Gastrocnemius medialis (tissue), 4 donors: Measurements from ENCODE around the gene USP21.

Experiments
- CTCF ChIP-seq, 5 experiments: fragments of 450-650 bp in 3 of 5; fragments of 200-600 bp in 2 of 5; sonication (generic) in 2 of 5; IDR thresholded peaks in 4 of 5; conservative IDR thresholded peaks in 1 of 5; 1 replicate in 4 of 5; 2 replicates in 1 of 5; pipeline ENCODE4 v1.5.1; 2016 to 2019; ENCODE audit warnings: antibody characterized with exemption in 5 of 5, mild to moderate bottlenecking in 3 of 5, moderate library complexity in 3 of 5
- POLR2A ChIP-seq, 2 donors: fragments of 450-650 bp; IDR thresholded peaks; one replicate each; pipeline ENCODE4 v1.6.1; 2017; ENCODE audit warnings: antibody characterized with exemption in 2 of 2, mild to moderate bottlenecking in 2 of 2, moderate library complexity in 2 of 2

- TF ChIP-seq CTCF (IDR thresholded peaks at IDR 0.05 in 4 of 5, conservative IDR thresholded peaks at IDR 0.05 in 1 of 5) (no peak), POLR2A (IDR thresholded peaks at IDR 0.05) (no peak)
Measured at GRCh38 chr1:161111527-161111926, 47.8 kb upstream of the USP21 start.
